ENCODE data around the gene CDC5L.
"Not testable (repeated sequence)": the region's sequence is repeated elsewhere in the genome, so short reads cannot be mapped to it uniquely, and the experiment has no call there.

The CDC5L gene

DNA sequence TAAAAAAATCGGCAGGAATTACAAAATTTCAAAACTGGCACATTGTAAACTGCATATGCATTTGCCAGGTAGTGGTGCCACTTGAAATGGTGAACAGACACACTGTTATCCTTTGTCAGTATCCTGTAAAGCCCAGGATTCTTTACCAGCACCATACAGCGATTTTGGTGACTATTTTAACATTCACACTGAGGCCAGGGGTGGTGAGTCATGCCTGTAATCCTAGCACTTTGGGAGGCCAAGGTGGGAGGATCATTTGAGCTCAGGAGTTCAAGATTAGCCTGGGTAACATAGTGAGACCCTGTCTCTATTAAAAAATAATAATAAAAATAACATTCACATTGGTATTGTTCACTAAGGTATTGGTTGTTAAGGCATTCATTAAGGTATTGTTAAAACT is 61.7 kb downstream of the CDC5L start:
- intact Hi-C loops (cut with DNase I); DNase-seq: not testable (repeated sequence)

DNA sequence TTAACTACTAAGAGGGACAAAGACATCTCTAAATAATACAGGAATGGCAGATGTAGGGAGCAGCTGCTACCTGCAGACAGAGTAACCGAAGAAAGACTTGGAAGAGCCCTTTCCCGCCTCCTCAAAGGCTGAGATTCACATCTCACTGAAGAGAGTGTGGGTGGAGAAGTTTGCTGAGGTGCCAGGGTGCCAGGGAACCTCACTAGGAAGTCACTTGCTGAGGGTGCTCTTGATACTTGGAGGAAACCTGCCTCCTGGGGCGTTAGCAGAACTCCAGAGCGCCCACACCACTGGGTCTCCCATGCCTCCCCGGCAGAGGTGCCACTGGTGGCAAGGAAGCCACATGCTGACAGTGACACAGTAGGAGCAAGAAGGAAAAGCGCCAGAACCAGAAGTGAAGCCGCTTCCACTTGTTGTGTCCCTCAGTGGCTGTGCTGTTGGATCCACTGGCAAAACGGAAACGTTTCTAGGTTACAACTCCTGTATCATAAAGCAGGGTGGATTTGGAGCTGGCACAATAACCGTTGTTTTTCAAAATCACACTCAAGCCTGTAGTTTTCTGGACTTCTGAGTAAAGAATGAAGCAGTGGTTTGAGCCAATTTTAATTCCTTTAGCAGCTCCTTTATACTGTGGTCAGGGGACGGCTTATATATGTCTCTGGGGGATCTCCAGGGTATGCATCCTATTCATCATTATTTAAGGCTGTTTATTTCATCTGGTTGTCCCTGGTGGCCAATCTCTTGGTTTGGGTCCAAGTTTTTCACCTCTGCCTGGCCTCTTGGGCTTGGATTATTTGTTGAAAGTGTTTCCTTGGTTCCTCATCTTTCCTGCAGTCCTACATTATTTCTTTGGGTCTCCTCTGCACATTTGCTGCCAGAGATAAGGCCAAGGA is 64.5 kb downstream of the CDC5L start:
- intact Hi-C loops (cut with DNase I): no loop called here
- peak in 4 of 10 donors; percentile 18 to 85 (median 48) for DNase-seq

DNA sequence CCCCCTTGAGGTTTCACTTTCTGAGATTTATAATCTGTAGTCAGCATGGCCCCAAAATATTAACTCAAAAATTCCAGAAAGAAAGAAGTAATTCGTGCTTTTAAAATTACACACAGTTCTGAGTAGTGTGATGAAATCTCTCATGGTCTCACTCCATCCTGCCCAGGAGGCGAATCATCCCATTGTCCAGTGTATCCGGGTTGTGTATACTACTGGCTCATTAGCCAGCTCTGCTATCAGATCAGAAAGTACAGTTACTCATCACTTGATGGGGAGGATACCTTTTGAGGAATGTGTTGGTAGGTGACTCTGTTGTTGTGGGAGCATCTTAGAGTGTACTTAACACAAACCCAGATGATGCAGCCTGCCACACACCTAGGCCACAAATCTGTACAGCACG is 65.2 kb downstream of the CDC5L start:
- intact Hi-C loops (cut with DNase I): no loop called here
- no peak for DNase-seq

DNA sequence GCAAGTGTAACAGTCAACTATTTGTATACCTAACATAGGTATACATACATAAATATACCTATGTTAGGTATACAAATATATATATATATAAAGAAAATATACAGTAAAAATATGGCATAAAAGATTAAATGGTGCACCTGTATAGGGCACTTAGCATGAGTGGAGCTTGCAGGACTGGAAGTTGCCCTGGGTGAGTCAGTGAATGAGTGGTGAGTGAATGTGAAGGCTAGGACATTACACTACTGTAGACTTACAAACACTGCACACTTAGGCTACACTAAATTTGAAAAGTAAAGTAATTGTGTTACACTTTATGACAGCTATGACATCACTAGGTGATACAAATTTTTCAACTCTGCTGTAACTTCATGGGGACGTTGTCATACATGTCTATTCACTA is 65.6 kb downstream of the CDC5L start:
- intact Hi-C loops (cut with DNase I): no loop called here
- no peak for DNase-seq

DNA sequence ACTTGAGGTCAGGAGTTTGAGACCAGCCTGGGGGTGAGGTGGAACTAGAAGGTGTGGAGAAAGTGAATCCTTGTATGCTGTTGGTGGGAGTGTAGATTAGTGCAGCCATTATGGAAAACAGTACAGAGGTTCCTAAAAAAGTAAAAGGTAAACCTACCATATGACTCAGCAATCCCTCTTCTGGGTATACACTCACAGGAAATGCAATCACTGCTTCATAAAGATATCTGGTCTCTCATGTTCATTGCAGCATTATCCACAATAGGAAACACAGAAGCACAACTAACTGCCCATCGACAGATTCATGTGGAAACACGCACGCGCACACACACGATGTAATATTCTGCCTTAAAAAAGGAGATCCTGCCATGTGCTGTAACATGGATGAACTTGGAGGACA is 66.7 kb downstream of the CDC5L start:
- intact Hi-C loops (cut with DNase I): no loop called here
- DNase-seq: no peak

DNA sequence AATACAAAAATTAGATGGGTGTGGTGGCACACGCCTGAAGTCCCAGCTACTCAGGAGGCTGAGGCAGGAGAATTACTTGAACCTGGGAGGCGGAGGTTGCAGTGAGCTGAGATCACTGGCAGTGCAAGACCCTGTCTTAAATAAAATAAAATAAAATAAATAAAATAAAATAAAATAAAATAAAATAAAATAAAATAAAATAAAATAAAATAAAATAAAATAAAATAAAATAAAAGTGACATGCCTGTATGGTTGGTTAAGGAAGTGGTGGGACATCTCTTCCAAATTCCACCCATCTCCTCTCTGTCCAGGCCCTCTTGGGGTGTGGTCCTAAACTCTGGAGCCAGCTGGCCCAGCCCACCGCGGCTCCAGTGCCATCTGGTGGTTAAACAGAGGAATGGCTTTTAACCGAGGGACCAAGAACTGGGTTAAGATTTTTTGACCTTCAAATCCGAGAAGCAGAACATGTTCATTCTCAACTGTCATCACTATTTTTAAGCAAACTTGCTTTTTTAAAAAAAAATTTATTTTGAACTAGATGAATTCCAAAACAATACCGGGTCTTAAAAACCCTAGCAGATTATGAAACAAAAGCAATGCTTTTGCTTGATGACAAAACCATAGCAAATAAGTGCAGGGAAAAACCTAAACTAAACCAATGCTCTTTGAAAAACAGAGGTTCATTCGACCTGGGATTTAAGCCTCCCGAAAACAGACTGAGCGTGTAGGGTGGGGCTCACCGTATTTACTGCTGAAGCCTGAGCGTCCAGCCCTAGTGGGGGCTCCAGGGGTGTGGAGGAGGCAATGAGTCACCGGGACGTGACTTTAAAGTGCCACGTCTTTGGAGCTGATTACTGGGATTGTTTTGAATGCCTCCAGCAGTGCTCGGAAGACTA is 68.8 kb downstream of the CDC5L start:
- peak in 2 of 10 donors; percentile 76 to 88 for DNase-seq
- intact Hi-C loops (cut with DNase I): loop anchor here (2.0 kb wide), 1 partner anchor 26 kb away; no protein-coding TSS in a partner anchor

DNA sequence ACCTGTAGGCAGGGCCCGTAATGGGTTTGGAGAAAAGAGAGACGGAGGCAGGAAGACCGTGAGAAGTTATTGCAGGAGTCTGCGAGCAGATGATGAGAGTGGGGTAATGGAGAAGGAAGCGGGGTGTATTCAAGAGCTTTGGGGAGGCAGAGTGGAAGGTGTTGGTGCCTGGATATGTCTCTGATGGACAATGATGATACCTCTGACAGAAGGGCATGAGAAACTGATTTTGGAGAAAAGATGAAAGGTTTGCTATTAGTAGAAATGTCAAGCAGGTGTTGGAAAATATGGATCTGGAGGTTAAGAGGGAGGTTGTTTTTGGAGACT is 69.4 kb downstream of the CDC5L start:
- intact Hi-C loops (cut with DNase I): loop anchor here (2.0 kb wide), 1 partner anchor 26 kb away; no protein-coding TSS in a partner anchor
- no peak for DNase-seq

- DNase-seq: no peak
These were observed 70.1 kb downstream of the CDC5L start for GRCh38 chr6:44457596-44457995.

DNA sequence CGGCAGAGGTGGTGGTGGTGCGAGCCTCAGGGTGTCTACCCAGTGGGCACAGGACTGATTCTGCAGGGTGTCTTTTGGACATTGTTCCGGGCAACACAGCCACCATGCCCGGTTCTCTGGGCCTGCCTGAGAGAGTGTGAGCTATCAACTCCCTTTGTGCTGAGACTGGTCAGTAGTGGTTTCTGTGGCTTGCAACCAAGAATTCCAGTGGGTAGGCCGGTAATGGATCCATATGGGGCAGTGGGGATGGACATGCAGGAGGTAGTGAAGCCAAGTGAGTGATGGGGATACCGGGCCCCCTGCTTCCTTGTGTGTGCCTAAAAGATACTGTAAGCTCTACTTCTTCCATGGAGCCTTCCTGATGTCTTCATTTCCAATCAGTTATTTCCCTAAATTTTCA is 71.0 kb downstream of the CDC5L start:
- intact Hi-C loops (cut with DNase I): no loop called here
- no peak for DNase-seq

More at GRCh38 chr6:44457596-44457995, 70.1 kb downstream of the CDC5L start:
- intact Hi-C loops (cut with DNase I): loop anchor here (2.0 kb wide), 1 partner anchor 27 kb away; no protein-coding TSS in a partner anchor

GRCh38 chr6:44462335-44462734 is 74.8 kb downstream of the CDC5L start:
- intact Hi-C loops (cut with DNase I): no loop called here
- no peak for DNase-seq

GRCh38 chr6:44462797-44463727 is 75.6 kb downstream of the CDC5L start:
- DNase-seq: no peak
- intact Hi-C loops (cut with DNase I): no loop called here

DNA sequence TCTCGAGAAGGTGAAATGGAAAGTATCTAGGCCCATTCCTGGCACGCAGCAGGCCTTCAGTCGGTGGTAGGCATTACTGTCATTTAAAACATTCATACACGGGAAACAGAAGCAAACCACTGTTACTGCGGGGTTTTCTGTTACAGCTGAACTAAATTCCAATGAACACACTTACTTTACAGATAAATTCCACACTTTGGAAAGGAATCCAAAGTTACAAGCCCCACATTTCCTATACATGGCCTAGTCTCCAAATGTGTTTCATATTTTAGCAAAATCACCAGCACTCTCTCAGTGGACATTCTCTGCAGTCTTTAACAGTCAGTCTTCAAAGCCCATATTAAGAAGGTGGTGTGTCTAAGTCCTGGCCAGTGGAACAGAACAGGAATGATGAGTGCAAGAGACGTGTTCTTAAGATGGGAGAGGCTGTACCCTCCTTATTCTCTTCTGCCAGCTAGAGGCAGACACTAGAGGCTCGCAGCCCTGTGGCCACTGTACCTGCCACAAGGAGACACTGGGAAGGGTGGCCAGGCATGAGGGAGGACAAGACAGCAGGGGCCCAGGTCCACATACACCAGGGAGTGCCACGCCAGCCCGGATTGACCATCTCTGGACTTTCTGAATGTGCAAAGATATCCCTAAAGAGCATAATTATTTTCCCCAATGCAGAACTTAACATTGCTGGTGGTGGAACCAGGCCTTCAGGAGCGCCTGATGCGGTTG is 76.4 kb downstream of the CDC5L start:
- intact Hi-C loops (cut with DNase I): no loop called here
- no peak for DNase-seq

- intact Hi-C loops (cut with DNase I): no loop called here
- DNase-seq: no peak
These were observed 77.2 kb downstream of the CDC5L start for GRCh38 chr6:44464527-44465310.

- intact Hi-C loops (cut with DNase I): no loop called here
- DNase-seq: no peak
These were observed 79.4 kb downstream of the CDC5L start for GRCh38 chr6:44466955-44467354.

DNA sequence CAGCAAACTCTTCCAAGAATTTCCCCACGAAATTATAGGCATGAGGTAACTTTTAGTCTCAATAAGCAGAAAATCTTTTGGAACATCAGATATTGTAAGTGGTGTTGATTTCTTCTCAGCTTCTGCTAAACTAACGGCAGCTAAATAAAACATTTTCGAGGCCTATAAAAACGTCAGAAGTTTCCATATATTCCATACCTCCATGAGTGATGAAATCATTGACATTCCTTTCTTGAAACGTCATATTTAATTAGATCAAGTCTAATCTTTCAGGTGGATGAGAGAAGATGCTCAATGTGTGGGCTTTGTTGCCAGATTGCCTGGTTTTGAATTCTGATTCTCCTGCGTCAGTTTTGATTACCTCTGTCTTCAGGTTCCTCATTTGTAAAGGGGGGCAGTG is 81.3 kb downstream of the CDC5L start:
- no peak for DNase-seq
- intact Hi-C loops (cut with DNase I): no loop called here

- DNase-seq: no peak
- intact Hi-C loops (cut with DNase I): no loop called here
These were observed 82.6 kb downstream of the CDC5L start for GRCh38 chr6:44470115-44470464.

GRCh38 chr6:44470746-44471145 is 83.2 kb downstream of the CDC5L start:
- DNase-seq: no peak
- intact Hi-C loops (cut with DNase I): no loop called here

GRCh38 chr6:44471271-44471981 is 83.9 kb downstream of the CDC5L start:
- intact Hi-C loops (cut with DNase I): no loop called here
- no peak for DNase-seq
